Transverse colon (tissue), 4 donors: ENCODE results near the gene ADGRL2.

Source experiments
- EP300 ChIP-seq: sonication (generic); formaldehyde crosslinking; IDR thresholded peaks from one replicate; pipeline ENCODE4 v1.6.1; 2017; ENCODE audit warnings: antibody characterized with exemption, low read depth
- POLR2A ChIP-seq: fragments of 450-650 bp; IDR thresholded peaks from one replicate; pipeline ENCODE4 v1.6.1; 2016; ENCODE audit warnings: antibody characterized with exemption, mild to moderate bottlenecking, moderate library complexity
- POLR2AphosphoS5 ChIP-seq, 3 donors: sonication (generic); formaldehyde crosslinking; IDR thresholded peaks; one replicate each; pipeline ENCODE4 v1.6.1; 2016; ENCODE audit warnings: antibody characterized with exemption in 3 of 3
- TF ChIP-seq, protein P1 (sequence below), 5 experiments: fragments of 200-600 bp in 3 of 5; fragments of 450-650 bp in 2 of 5; sonication (generic) in 3 of 5; IDR thresholded peaks; 1 replicate in 2 of 5; 2 replicates in 3 of 5; pipeline ENCODE4 v1.5.1; 2016 to 2017; ENCODE audit warnings: antibody characterized with exemption in 5 of 5, inconsistent platforms in 3 of 5, mild to moderate bottlenecking in 2 of 5, moderate library complexity in 1 of 5

- TF ChIP-seq, protein P1, sequence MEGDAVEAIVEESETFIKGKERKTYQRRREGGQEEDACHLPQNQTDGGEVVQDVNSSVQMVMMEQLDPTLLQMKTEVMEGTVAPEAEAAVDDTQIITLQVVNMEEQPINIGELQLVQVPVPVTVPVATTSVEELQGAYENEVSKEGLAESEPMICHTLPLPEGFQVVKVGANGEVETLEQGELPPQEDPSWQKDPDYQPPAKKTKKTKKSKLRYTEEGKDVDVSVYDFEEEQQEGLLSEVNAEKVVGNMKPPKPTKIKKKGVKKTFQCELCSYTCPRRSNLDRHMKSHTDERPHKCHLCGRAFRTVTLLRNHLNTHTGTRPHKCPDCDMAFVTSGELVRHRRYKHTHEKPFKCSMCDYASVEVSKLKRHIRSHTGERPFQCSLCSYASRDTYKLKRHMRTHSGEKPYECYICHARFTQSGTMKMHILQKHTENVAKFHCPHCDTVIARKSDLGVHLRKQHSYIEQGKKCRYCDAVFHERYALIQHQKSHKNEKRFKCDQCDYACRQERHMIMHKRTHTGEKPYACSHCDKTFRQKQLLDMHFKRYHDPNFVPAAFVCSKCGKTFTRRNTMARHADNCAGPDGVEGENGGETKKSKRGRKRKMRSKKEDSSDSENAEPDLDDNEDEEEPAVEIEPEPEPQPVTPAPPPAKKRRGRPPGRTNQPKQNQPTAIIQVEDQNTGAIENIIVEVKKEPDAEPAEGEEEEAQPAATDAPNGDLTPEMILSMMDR (IDR thresholded peaks at IDR 0.05), result no peak
- TF ChIP-seq EP300, result no peak
- TF ChIP-seq POLR2A, result no peak
- no peak for TF ChIP-seq POLR2AphosphoS5 (IDR thresholded peaks at IDR 0.05)
These were observed 8.6 kb upstream of the ADGRL2 start for GRCh38 chr1:81792184-81792583.
